ENCODE measurements around the gene FUNDC2.

The FUNDC2 gene

DNA sequence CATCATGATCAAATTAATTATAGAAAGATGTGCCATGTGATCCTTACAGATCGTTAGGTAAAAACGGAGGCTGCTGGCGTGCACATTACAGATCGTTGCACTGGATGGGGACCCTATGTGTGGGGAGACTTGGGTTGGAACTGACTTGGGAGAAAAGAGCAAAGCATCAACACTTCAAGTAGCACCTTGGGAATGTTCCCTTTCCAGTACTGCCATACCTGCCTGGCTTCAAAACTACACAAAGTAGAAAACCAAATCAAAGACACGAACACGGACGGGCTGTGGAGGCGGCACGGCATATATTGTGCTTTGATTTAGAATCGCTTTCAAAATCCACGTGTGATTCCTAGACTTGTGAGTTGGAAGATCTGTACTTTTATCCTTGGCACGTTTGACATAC, 43.4 kb downstream of the FUNDC2 start:
- no peak for DNase-seq

DNA sequence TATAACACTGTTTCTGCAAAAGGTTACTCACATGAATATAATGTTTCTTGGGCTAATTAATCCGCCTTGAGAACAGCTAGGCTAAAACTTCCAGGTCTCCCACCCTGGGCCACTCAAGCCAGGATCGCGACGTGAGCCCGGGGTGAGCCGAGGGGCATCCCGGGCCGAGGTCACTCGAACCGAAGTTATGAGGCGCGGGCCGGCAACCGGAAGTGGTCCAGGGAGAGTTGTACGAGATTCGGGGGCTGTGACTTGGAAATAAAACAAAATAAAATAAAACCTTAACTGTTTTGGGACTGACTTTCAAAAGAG, 44.0 kb downstream of the FUNDC2 start:
- DNase-seq: no peak

DNA sequence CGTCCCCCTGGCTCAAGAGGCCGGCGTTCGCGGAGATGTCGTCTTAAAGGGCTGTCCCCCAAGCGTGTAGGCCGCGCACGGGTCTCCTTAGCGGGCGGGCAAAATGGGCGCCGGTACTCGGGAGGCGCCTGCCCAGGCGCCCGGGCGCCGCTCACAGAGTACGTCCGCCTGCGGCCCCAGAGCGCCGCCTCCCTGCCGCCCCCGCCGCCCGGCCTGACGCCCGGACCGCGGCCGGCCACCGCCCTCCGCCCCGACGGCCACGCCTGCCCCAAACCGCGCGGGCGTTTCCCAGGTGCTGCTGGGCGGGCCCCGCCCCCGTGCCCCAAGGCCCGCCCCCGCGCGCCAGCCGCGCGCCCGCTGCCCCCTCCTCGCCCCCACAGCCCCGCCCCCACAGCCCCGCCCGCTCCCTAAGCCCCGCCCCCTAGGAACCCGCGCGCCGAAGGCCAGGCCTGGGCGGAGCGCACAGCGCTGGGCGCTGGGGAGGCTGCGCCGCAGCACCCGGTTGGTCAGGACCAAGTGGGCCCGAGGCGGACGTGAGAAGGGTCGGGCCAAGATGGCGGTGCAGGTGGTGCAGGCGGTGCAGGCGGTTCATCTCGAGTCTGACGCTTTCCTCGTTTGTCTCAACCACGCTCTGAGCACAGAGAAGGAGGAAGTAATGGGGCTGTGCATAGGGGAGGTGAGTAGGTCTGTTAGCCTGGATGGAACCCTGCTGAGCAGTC, 44.5 kb downstream of the FUNDC2 start, which contains the start of the genes BRCC3, CMC4 and MTCP1:
TSS of gene BRCC3 (plus strand) at position 534 of the 719 bp plus-strand sequence. CDS start at position 554, 20 bp downstream.
TSS of gene CMC4 (minus strand) at position 162 of the 719 bp plus-strand sequence. CDS start 7,113 bp downstream, outside the sequence.
TSS of gene MTCP1 (minus strand) at position 162 of the 719 bp plus-strand sequence. CDS start 5,126 bp downstream, outside the sequence.
- DNase-seq: peak; percentile 70

GRCh38 chrX:155071694-155072280, 45.1 kb downstream of the FUNDC2 start:
- DNase-seq: no peak

DNA sequence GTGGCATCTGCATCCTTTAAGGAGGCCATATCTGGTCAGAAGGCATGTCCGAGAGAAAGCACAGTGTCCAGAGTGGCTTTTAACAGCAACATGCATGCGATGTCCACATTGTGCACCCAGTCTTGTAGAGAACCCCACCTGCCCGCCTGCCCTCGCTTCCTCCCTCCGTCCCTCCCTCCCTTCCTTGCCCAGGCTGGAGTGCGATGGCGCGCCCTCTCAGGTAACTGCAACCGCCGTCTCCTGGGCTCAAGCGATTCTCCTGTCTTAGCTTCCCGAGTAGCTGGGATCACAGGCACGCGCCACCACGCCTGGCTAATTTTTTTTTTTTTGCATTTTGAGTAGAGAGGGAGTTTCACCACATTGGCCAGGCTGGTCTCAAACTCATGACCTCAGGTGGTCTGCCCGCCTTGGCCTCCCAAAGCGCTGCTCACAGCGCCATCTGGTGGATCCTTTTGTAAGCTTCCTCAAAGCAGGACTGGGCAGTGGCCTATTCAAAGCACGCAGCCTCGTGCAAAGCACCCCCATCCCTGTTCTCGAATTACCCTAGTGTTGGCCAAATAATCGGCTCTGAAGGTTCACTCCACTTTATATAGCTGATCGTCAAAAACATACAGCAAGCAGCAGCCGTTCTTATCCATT, 59.7 kb downstream of the FUNDC2 start:
- no peak for DNase-seq

GRCh38 chrX:155086961-155087735, 60.5 kb downstream of the FUNDC2 start:
- no peak for DNase-seq

GRCh38 chrX:155094468-155095061, 67.9 kb downstream of the FUNDC2 start:
- no peak for DNase-seq

- no peak for DNase-seq
Observed at GRCh38 chrX:155105919-155106318, 79.3 kb downstream of the FUNDC2 start.

GRCh38 chrX:155108427-155108826, 81.8 kb downstream of the FUNDC2 start:
- no peak for DNase-seq
